ENCODE results near the gene DAO. TPM values are rescaled to one million over a fixed set of nuclear protein-coding genes. Genes with fewer than 3 reads are reported as not detected.

Gene DAO
- total and polyA plus RNA-seq, 3 donors from 2014 or later, result 0.46 to 0.81 (median 0.79) TPM

DNA sequence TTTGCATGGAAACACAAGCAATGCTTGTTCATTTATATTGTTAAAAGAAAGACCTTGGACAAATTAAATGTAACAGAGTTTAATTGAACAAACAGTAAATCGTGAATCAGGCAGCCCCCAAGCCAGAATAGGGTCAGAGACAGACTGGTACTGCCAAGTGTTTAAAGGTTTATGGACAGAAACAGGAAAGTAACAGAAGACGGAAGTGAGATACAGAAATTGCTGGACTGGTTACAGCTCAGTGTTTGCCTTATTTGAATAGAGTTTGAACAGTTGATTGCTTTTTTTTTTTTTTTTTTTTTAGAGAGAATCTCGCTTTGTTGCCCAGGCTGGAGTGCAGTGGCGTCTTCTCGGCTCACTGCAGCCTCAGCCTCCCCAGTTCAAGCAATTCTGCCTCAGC, 50.3 kb downstream of the DAO start:
- Histone ChIP-seq H3K4me3 (no peak overlapping the region), H3K4me1 (no peaks in the 10 kb centered on the region), H3K36me3 (ENCODE audit: low read depth, missing control alignments) (no peaks in the 10 kb centered on the region), H3K27me3 (no peaks in the 10 kb centered on the region), H3K9me3 (no peaks in the 10 kb centered on the region), H3K27ac (no peak overlapping the region)
- DNase-seq, result no peak
- TF ChIP-seq POLR2A (IDR thresholded peaks at IDR 0.05), result no peak
- TF ChIP-seq, protein P1, sequence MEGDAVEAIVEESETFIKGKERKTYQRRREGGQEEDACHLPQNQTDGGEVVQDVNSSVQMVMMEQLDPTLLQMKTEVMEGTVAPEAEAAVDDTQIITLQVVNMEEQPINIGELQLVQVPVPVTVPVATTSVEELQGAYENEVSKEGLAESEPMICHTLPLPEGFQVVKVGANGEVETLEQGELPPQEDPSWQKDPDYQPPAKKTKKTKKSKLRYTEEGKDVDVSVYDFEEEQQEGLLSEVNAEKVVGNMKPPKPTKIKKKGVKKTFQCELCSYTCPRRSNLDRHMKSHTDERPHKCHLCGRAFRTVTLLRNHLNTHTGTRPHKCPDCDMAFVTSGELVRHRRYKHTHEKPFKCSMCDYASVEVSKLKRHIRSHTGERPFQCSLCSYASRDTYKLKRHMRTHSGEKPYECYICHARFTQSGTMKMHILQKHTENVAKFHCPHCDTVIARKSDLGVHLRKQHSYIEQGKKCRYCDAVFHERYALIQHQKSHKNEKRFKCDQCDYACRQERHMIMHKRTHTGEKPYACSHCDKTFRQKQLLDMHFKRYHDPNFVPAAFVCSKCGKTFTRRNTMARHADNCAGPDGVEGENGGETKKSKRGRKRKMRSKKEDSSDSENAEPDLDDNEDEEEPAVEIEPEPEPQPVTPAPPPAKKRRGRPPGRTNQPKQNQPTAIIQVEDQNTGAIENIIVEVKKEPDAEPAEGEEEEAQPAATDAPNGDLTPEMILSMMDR (IDR thresholded peaks at IDR 0.05), result no peak
- intact Hi-C loops (cut with DNase I; ENCODE audit: low total_unique reads), result no loop called here
- WGBS, 2 donors, result 63 to 67% methylated on average over 5 of the region's 5 CpGs

GRCh38 chr12:108930756-108931155, 50.9 kb downstream of the DAO start:
- no peaks in the 10 kb centered on the region for H3K9me3 ChIP-seq
- H3K27me3 ChIP-seq, result no peaks in the 10 kb centered on the region
- no peaks in the 10 kb centered on the region for H3K36me3 ChIP-seq (ENCODE audit: low read depth, missing control alignments)
- intact Hi-C loops (cut with DNase I; ENCODE audit: low total_unique reads), result no loop called here
- no peak overlapping the region for H3K27ac ChIP-seq
- no peak overlapping the region for H3K4me3 ChIP-seq
- 94 to 97% methylated on average over 3 of the region's 3 CpGs for WGBS, 2 donors
- DNase-seq, result no peak
- TF ChIP-seq, protein P1 (IDR thresholded peaks at IDR 0.05), result no peak
- TF ChIP-seq POLR2A (IDR thresholded peaks at IDR 0.05), result no peak
- no peaks in the 10 kb centered on the region for H3K4me1 ChIP-seq

- peak; percentile 63 for DNase-seq
- H3K27ac ChIP-seq, result no peak overlapping the region
- TF ChIP-seq, protein P1 (IDR thresholded peaks at IDR 0.05), result no peak
- TF ChIP-seq POLR2A (IDR thresholded peaks at IDR 0.05), result no peak
- no peaks in the 10 kb centered on the region for H3K36me3 ChIP-seq (ENCODE audit: low read depth, missing control alignments)
- H3K4me3 ChIP-seq, result no peak overlapping the region
- intact Hi-C loops (cut with DNase I; ENCODE audit: low total_unique reads), result no loop called here
- H3K9me3 ChIP-seq, result no peaks in the 10 kb centered on the region
- 48 to 54% methylated on average over 6 of the region's 6 CpGs for WGBS, 2 donors
- no peaks in the 10 kb centered on the region for H3K27me3 ChIP-seq
- no peaks in the 10 kb centered on the region for H3K4me1 ChIP-seq
Measured at GRCh38 chr12:108933949-108934348, 54.1 kb downstream of the DAO start.

DNA sequence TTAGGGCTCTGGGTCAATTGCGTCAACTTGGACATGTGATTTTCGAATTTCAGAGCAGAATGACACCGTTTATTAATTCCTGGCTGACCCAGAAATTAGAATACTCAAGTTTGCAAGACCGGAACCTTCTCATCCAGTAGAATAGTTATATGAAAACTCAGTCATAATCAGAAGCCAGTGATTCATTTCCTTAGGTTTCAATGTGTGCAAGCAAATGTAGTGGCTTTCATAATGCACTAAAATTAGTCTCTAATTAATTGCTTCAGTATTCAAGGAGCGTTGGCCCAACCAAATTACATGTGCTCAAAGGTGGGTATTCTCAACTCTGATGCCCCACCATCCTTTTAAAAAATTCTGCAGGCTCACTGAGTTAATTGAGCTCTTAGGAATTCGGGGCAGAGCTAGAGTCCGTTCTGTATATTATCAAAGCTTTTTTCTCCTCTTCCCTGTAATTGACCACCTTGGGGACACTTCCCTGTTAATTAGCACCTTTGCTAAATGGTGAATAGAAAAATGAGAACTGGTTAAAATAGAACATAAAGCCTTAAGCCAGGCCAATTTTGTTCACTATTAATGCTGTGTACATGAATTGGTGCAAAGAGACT, 55.4 kb downstream of the DAO start:
- Histone ChIP-seq H3K27me3 (no peaks in the 10 kb centered on the region), H3K9me3 (no peaks in the 10 kb centered on the region), H3K4me3 (no peak overlapping the region), H3K36me3 (ENCODE audit: low read depth, missing control alignments) (no peaks in the 10 kb centered on the region), H3K4me1 (no peaks in the 10 kb centered on the region), H3K27ac (no peak overlapping the region)
- DNase-seq, result no peak
- intact Hi-C loops (cut with DNase I; ENCODE audit: low total_unique reads), result no loop called here
- no peak for TF ChIP-seq POLR2A (IDR thresholded peaks at IDR 0.05)
- TF ChIP-seq, protein P1 (IDR thresholded peaks at IDR 0.05), result no peak
- 89 to 91% methylated on average over 7 of the region's 7 CpGs for WGBS, 2 donors

DNA sequence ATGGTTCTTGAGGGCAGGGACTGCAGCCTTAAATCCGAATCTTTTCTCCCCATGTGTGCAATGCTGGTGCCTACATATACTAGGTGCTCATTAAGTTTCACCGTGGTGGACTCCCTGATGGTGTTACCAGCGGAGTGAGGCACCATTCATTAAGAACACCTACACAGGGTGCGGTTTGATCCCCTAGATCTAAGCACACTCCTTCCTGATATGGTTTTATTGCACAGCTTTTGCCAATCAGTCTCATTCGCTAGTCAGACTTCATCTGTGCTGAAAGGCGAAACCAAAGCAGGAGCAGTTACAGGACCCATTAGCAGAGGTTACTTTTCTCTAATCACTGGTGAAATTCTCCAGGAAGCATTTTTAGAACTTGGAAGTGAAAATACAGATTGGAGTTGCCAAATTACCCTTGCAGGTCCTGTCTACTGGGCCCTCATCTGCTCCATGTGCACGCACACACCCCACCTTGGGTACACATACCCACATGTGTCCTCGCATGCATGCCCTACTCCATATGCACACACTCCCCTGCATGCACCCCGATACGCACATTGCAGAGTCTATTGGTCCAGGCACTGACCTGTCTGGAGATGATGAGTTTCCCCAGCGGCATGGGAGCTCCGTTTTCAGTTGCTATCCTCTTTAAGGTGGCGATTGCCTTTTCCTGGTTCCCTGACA, 58.5 kb downstream of the DAO start:
- no peaks in the 10 kb centered on the region for H3K36me3 ChIP-seq (ENCODE audit: low read depth, missing control alignments)
- no peak overlapping the region for H3K4me3 ChIP-seq
- H3K9me3 ChIP-seq, result no peaks in the 10 kb centered on the region
- intact Hi-C loops (cut with DNase I; ENCODE audit: low total_unique reads), result no loop called here
- TF ChIP-seq, protein P1 (IDR thresholded peaks at IDR 0.05), result no peak
- TF ChIP-seq POLR2A (IDR thresholded peaks at IDR 0.05), result no peak
- H3K27ac ChIP-seq, result no peak overlapping the region
- no peaks in the 10 kb centered on the region for H3K27me3 ChIP-seq
- 88% methylated on average over 13 of the region's 13 CpGs for WGBS, 2 donors
- no peaks in the 10 kb centered on the region for H3K4me1 ChIP-seq
- no peak for DNase-seq

Data from testis (tissue), 3 donors.